HCT116 (cell line): ENCODE data around the gene PPFIBP1. TPM values are rescaled to one million over a fixed set of nuclear protein-coding genes. Genes with fewer than 3 reads are reported as not detected.

ENCODE experiments used
- ATAC-seq: fragments of 200-7000 bp; cut with Tn5 transposase; 2 replicates; pipeline ENCODE4 v1.9.1; 2020; ENCODE audit warnings: mild to moderate bottlenecking, moderate library complexity
- BruUV-seq: library from RNA; stranded (reverse); fragments of 400-500 nt; replicated peaks from 2 replicates; lab custom pipeline; 2021; lab: Mats Ljungman, UMichigan
- CTCF ChIA-PET: fragments of 300-600 bp; sonication (Branson Sonifier 250); formaldehyde crosslinking; loops from one replicate; lab custom pipeline; 2021; ENCODE audit warnings: antibody characterized with exemption; lab: Charles Lee
- POLR2A ChIA-PET: fragments of 300-600, 350-600 bp; sonication (Branson Sonifier 250); formaldehyde crosslinking; loops from one replicate; lab custom pipeline; 2021; ENCODE audit warnings: antibody characterized with exemption; lab: Charles Lee
- RAD21 ChIA-PET, 2 experiments: fragments of 300-600 bp; sonication (Branson Sonifier 250); formaldehyde crosslinking; loops; one replicate each; lab custom pipeline; 2023; ENCODE audit warnings: low total read pairs in 2 of 2; ENCODE audit not compliant: uncharacterized antibody in 2 of 2, unreplicated experiment in 2 of 2, low non-redundant PET in 1 of 2; lab: Charles Lee
- DNase-seq: peaks from one replicate; pipeline ENCODE4 v3.0.0-alpha.2; 2010; ENCODE audit warnings: low read depth, low spot score
- H2AFZ ChIP-seq: fragments of 200-600 bp; shearing (Covaris generic), sonication (generic); 2 replicates; pipeline ENCODE4 v1.6.1; 2017; ENCODE audit warnings: low read depth, mixed run types, mixed read lengths, antibody characterized with exemption, low read length; ENCODE audit not compliant: poor library complexity, severe bottlenecking
- H3K27ac ChIP-seq: 2 replicates; pipeline ENCODE4 v1.5.1; 2012; ENCODE audit warnings: low read depth, low read length
- H3K27me3 ChIP-seq: fragments of 200-600 bp; sonication (generic); 2 replicates; pipeline ENCODE4 v1.6.1; 2016; ENCODE audit warnings: mixed run types, low read length, mixed read lengths; ENCODE audit not compliant: insufficient read depth
- H3K36me3 ChIP-seq, 2 experiments: fragments of 200-500 bp in 1 of 2; fragments of 200-600 bp in 1 of 2; sonication (Bioruptor generic) in 1 of 2; sonication (generic) in 1 of 2; 2 replicates each; pipeline versions ENCODE4 v1.5.1 to v1.6.1; 2014 to 2016; ENCODE audit warnings: low read length in 2 of 2, inconsistent platforms in 1 of 2, mixed read lengths in 1 of 2, mixed run types in 1 of 2; ENCODE audit not compliant: insufficient read depth in 2 of 2, control insufficient read depth in 1 of 2
- H3K4me1 ChIP-seq, 2 experiments: fragments of 200-600 bp in 1 of 2; sonication (generic) in 1 of 2; 2 replicates each; pipeline versions ENCODE4 v1.5.1 to v1.6.1; 2012 to 2017; ENCODE audit warnings: low read length in 2 of 2, inconsistent platforms in 1 of 2, mild to moderate bottlenecking in 1 of 2, mixed read lengths in 1 of 2, mixed run types in 1 of 2, moderate library complexity in 1 of 2; ENCODE audit not compliant: insufficient read depth in 2 of 2, control insufficient read depth in 1 of 2
- H3K4me2 ChIP-seq: fragments of 200-600 bp; sonication (generic); 2 replicates; pipeline ENCODE4 v1.6.1; 2017; ENCODE audit warnings: mixed run types, low read length, mixed read lengths
- H3K4me3 ChIP-seq, 2 experiments: fragments of 200-600 bp in 1 of 2; sonication (generic) in 1 of 2; replicated peaks in 1 of 2; 2 replicates each; pipeline ENCODE4 v1.5.1; 2011 to 2016; ENCODE audit warnings: low read length in 2 of 2, control low read depth in 1 of 2, low read depth in 1 of 2, mild to moderate bottlenecking in 1 of 2, mixed read lengths in 1 of 2, mixed run types in 1 of 2
- H3K79me2 ChIP-seq: fragments of 200-600 bp; sonication (generic); 2 replicates; pipeline ENCODE4 v1.6.1; 2017; ENCODE audit warnings: mild to moderate bottlenecking, mixed run types, low read length, moderate library complexity, mixed read lengths; ENCODE audit not compliant: insufficient read depth
- H3K9ac ChIP-seq: fragments of 200-600 bp; sonication (generic); 2 replicates; pipeline ENCODE4 v1.6.1; 2016; ENCODE audit warnings: low read length, mixed read lengths
- H3K9me2 ChIP-seq: fragments of 200-600 bp; sonication (generic), shearing (Covaris generic); 2 replicates; pipeline ENCODE4 v1.6.1; 2017; ENCODE audit warnings: mixed run types, mild to moderate bottlenecking, moderate library complexity; ENCODE audit not compliant: insufficient read depth
- H3K9me3 ChIP-seq, 2 experiments: fragments of 200-500 bp in 1 of 2; fragments of 200-600 bp in 1 of 2; sonication (Bioruptor generic) in 1 of 2; sonication (generic) in 1 of 2; 2 replicates each; pipeline ENCODE4 v1.6.1; 2014 to 2017; ENCODE audit warnings: low read length in 2 of 2, mixed read lengths in 2 of 2, inconsistent platforms in 1 of 2, low read depth in 1 of 2, mild to moderate bottlenecking in 1 of 2, mixed run types in 1 of 2, moderate library complexity in 1 of 2; ENCODE audit not compliant: control insufficient read depth in 1 of 2, insufficient read depth in 1 of 2
- H4K20me1 ChIP-seq: fragments of 200-600 bp; sonication (generic), shearing (Covaris generic); 2 replicates; pipeline ENCODE4 v1.6.1; 2017; ENCODE audit warnings: mixed run types, mild to moderate bottlenecking, moderate library complexity; ENCODE audit not compliant: insufficient read depth
- ATF3 ChIP-seq: IDR thresholded peaks from 2 replicates; pipeline ENCODE4 v1.6.1; 2012
- CEBPB ChIP-seq: IDR thresholded peaks from 2 replicates; pipeline ENCODE4 v1.6.1; 2012; ENCODE audit warnings: low read depth
- CTCF ChIP-seq, 3 experiments: fragments of 200-600 bp in 1 of 3; sonication (generic) in 1 of 3; IDR thresholded peaks in 2 of 3; conservative IDR thresholded peaks in 1 of 3; 2 replicates each; pipeline ENCODE4 v1.5.1; 2012 to 2017; ENCODE audit warnings: low read depth in 2 of 3, low read length in 2 of 3, antibody characterized with exemption in 1 of 3, borderline replicate concordance in 1 of 3, control low read depth in 1 of 3, mild to moderate bottlenecking in 1 of 3, mixed read lengths in 1 of 3, mixed run types in 1 of 3, moderate library complexity in 1 of 3; ENCODE audit not compliant: insufficient read depth in 1 of 3
- EGR1 ChIP-seq: IDR thresholded peaks from 2 replicates; pipeline ENCODE4 v1.6.1; 2012; ENCODE audit warnings: low read depth
- ELF1 ChIP-seq: IDR thresholded peaks from 2 replicates; pipeline ENCODE4 v1.6.1; 2012; ENCODE audit warnings: low read depth, borderline replicate concordance
- EZH2 ChIP-seq: fragments of 200-600 bp; sonication (generic); IDR thresholded peaks from 2 replicates; pipeline ENCODE4 v1.6.1; 2017; ENCODE audit warnings: antibody characterized with exemption, mixed run types
- EZH2phosphoT487 ChIP-seq: fragments of 200-600 bp; IDR thresholded peaks from 2 replicates; pipeline ENCODE4 v1.6.1; 2018; ENCODE audit warnings: antibody characterized with exemption, borderline replicate concordance
- FOSL1 ChIP-seq: IDR thresholded peaks from 2 replicates; pipeline ENCODE4 v1.6.1; 2012; ENCODE audit warnings: low read depth
- JUND ChIP-seq: IDR thresholded peaks from 2 replicates; pipeline ENCODE4 v1.6.1; 2012
- MAX ChIP-seq: IDR thresholded peaks from 2 replicates; pipeline ENCODE4 v1.6.1; 2012
- POLR2AphosphoS5 ChIP-seq: IDR thresholded peaks from 2 replicates; pipeline ENCODE4 v1.6.1; 2011; ENCODE audit warnings: mild to moderate bottlenecking, low read depth, low read length, moderate library complexity
- SIN3A ChIP-seq: IDR thresholded peaks from 2 replicates; pipeline ENCODE4 v1.6.1; 2012; ENCODE audit warnings: low read depth
- SP1 ChIP-seq: IDR thresholded peaks from 2 replicates; pipeline ENCODE4 v1.6.1; 2012; ENCODE audit warnings: low read depth
- SRF ChIP-seq: IDR thresholded peaks from 2 replicates; pipeline ENCODE4 v1.6.1; 2012; ENCODE audit warnings: low read depth
- TCF7L2 ChIP-seq: IDR thresholded peaks from 2 replicates; pipeline ENCODE4 v1.7.0; 2011; ENCODE audit warnings: borderline replicate concordance, inconsistent platforms; ENCODE audit not compliant: insufficient read depth, insufficient read length; ENCODE audit errors: extremely low read depth
- YY1 ChIP-seq: IDR thresholded peaks from 2 replicates; pipeline ENCODE4 v1.6.1; 2011; ENCODE audit warnings: low read length, low read depth, moderate library complexity, mild to moderate bottlenecking; ENCODE audit not compliant: insufficient replicate concordance; ENCODE audit errors: extremely low read depth
- ZFX ChIP-seq: fragments of 450-650 bp; IDR thresholded peaks from 2 replicates; pipeline ENCODE4 v1.6.1; 2017
- intact Hi-C: fragments of 100-400 bp; cut with micrococcal nuclease; formaldehyde crosslinking; loops from 2 replicates; pipeline ENCODE4 v1.10.0; 2022
- total RNA-seq: library from RNA; stranded (reverse); gene quantifications from one replicate; pipeline ENCODE4 v1.2.1, GENCODE V29; 2021; ENCODE audit not compliant: unreplicated experiment
- TF ChIP-seq, protein P1 (sequence below): IDR thresholded peaks from 2 replicates; pipeline ENCODE4 v1.6.1; 2011; ENCODE audit warnings: mild to moderate bottlenecking, low read length, moderate library complexity; ENCODE audit not compliant: insufficient replicate concordance; ENCODE audit errors: extremely low read depth

The PPFIBP1 gene
- total RNA-seq, 1 experiment from 2014 or later, result 102 TPM

- Histone ChIP-seq H3K9ac (no peak overlapping the region), H3K4me1 (no peaks in the 10 kb centered on the region), H3K27me3 (no peaks in the 10 kb centered on the region), H3K36me3 (peaks cover 0 to 5% of the 10 kb centered on the region in 2 experiments; a peak in 1 of 4 replicates), H3K9me2 (no peaks in the 10 kb centered on the region), H4K20me1 (no peaks in the 10 kb centered on the region), H3K27ac (no peak overlapping the region), H3K4me3 (no peak overlapping the region), H3K9me3 (no peaks in the 10 kb centered on the region), H3K79me2 (no peaks in the 10 kb centered on the region), H3K4me2 (no peak overlapping the region), H2AFZ (no peak overlapping the region)
- BruUV-seq, result no TSS peak
- ChIA-PET RAD21 (no interaction called here), POLR2A (no interaction called here), CTCF (no interaction called here)
- TF ChIP-seq SRF (no peak), EZH2phosphoT487 (no peak), CEBPB (no peak)
- ATAC-seq (no peak), DNase-seq (no peak)
- intact Hi-C loops, result no loop called here
Observed at GRCh38 chr12:27657296-27657695, 133.3 kb downstream of the PPFIBP1 start.

DNA sequence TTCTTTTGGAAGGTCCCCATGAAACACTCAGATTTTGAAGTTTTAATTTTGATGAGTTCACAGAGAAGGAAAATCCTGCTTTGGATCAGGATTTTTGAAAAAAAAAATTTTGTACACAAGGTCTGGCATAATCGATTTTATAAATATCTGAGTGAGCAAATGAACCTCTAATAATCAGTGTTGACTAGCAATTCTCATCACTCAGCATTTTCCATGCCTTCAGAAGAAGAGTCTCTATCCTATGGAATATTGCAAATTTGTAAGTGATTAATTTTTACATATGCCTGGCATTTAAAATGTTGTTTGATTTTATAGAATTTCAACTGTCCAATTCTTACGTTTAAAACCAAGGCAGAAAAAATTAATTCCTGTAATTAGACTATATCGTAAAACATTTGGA, 141.7 kb downstream of the PPFIBP1 start:
- ATAC-seq (no peak), DNase-seq (no peak)
- Histone ChIP-seq H2AFZ (no peak overlapping the region), H4K20me1 (no peaks in the 10 kb centered on the region), H3K27ac (no peak overlapping the region), H3K79me2 (no peaks in the 10 kb centered on the region), H3K36me3 (peaks cover 0 to 16% of the 10 kb centered on the region in 2 experiments; a peak in 1 of 4 replicates), H3K9me3 (no peaks in the 10 kb centered on the region), H3K4me2 (no peak overlapping the region), H3K4me3 (no peak overlapping the region), H3K27me3 (no peaks in the 10 kb centered on the region), H3K9me2 (no peaks in the 10 kb centered on the region), H3K9ac (no peak overlapping the region), H3K4me1 (no peaks in the 10 kb centered on the region)
- POLR2A ChIA-PET, result no interaction called here
- no TSS peak for BruUV-seq
- CTCF ChIA-PET, result no interaction called here
- intact Hi-C loops, result no loop called here
- RAD21 ChIA-PET, result no interaction called here
- TF ChIP-seq TCF7L2 (no peak), JUND (no peak), ATF3 (no peak), POLR2AphosphoS5 (no peak), EGR1 (no peak), ZFX (no peak), YY1 (no peak), CTCF (IDR thresholded peaks at IDR 0.05 in 2 of 3, conservative IDR thresholded peaks at IDR 0.05 in 1 of 3; ENCODE audit: borderline replicate concordance in 1 of 3, insufficient read depth in 1 of 3, low read depth in 2 of 3, low read length in 2 of 3) (no peak), MAX (no peak), EZH2 (no peak), EZH2phosphoT487 (no peak), SIN3A (no peak), SRF (no peak), FOSL1 (no peak), SP1 (no peak), ELF1 (no peak)
- TF ChIP-seq, protein P1, sequence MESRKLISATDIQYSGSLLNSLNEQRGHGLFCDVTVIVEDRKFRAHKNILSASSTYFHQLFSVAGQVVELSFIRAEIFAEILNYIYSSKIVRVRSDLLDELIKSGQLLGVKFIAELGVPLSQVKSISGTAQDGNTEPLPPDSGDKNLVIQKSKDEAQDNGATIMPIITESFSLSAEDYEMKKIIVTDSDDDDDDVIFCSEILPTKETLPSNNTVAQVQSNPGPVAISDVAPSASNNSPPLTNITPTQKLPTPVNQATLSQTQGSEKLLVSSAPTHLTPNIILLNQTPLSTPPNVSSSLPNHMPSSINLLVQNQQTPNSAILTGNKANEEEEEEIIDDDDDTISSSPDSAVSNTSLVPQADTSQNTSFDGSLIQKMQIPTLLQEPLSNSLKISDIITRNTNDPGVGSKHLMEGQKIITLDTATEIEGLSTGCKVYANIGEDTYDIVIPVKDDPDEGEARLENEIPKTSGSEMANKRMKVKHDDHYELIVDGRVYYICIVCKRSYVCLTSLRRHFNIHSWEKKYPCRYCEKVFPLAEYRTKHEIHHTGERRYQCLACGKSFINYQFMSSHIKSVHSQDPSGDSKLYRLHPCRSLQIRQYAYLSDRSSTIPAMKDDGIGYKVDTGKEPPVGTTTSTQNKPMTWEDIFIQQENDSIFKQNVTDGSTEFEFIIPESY, result no peak
